ENCODE measurements around the gene KPNA6.

Gene KPNA6

DNA sequence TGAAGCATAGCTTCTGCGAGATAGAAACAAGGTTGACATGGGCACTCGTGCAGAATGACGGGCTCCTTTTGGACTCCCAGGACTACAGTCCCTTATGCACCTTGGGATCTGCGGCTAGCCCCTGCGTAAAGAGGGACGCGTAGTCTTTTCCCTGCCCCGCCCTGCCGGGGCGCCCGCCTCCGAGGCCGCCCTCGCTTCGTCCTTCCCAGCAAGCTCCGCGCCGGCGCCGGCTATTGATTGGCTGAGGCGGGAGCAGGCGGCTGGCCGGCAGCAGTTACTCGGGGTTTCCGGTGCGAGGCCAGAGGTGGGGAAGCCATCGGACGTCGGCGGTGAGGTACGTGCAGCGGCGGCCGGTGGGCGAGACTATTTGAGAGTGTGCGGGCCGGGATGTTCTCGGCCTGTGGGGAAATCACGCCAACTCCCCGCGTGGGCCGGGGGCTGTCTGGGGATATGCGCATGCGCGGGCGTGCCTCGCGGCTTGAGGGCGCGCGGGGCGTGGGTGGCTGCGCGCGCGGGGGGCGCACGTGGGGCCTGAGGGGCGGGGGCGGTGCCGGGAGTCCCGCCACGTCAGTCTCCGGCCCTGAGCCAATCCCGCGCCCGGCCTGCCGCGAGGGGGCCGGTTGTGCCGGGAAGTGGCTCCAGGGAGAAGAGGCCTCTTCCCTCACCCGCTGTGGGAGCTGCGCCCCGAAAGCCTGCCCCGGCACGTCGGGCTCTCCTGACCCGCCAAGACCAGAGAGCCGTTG lies 71.8 kb downstream of the KPNA6 start, which contains the start of gene TXLNA:
TXLNA (plus strand) TSS at position 233 of the 743 bp plus-strand sequence. CDS start 671 bp downstream, outside the sequence.
- Histone ChIP-seq H3K27me3 (ENCODE audit: low read depth) (no peaks in the 10 kb centered on the region), H3K36me3 (replicated peaks) (peaks cover 36% of the 10 kb centered on the region), H3K4me1 (peaks cover 14% of the 10 kb centered on the region), H3K9me3 (no peaks in the 10 kb centered on the region), H3K4me3 (peak within 1 kb of the TSS; percentile 59)
- DNase-seq (ENCODE audit: low spot score in 2 of 2), result peak; percentile 89 to 96
- in situ Hi-C loops (cut with MboI; ENCODE audit: low sequenced_read_pairs), result no loop called here

- Histone ChIP-seq H3K27me3 (ENCODE audit: low read depth) (no peaks in the 10 kb centered on the region), H3K4me3 (peak overlapping the region; percentile 59), H3K9me3 (no peaks in the 10 kb centered on the region), H3K4me1 (peaks cover 14% of the 10 kb centered on the region), H3K36me3 (replicated peaks) (peaks cover 42% of the 10 kb centered on the region)
- peak; percentile 4 to 64 for DNase-seq (ENCODE audit: low spot score in 2 of 2)
- in situ Hi-C loops (cut with MboI; ENCODE audit: low sequenced_read_pairs), result no loop called here
These were observed 72.6 kb downstream of the KPNA6 start for GRCh38 chr1:32180186-32181060.

DNA sequence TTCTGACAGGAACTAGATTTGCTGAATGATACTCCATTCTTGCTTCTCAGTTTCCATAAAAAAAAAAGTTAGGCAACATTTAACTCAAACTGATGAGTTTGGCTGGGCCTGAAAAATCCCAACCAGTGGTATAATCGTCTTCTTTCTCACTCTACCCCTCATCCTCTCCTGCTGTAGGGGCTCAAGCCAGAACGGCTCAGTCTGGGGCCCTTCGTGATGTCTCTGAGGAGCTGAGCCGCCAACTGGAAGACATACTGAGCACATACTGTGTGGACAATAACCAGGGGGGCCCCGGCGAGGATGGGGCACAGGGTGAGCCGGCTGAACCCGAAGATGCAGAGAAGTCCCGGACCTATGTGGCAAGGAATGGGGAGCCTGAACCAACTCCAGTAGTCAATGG lies 73.2 kb downstream of the KPNA6 start:
- DNase-seq (ENCODE audit: low spot score in 2 of 2), result no peak
- Histone ChIP-seq H3K36me3 (replicated peaks) (peaks cover 48% of the 10 kb centered on the region), H3K4me1 (peaks cover 14% of the 10 kb centered on the region), H3K9me3 (no peaks in the 10 kb centered on the region), H3K4me3 (peak overlapping the region; percentile 59), H3K27me3 (ENCODE audit: low read depth) (no peaks in the 10 kb centered on the region)
- in situ Hi-C loops (cut with MboI; ENCODE audit: low sequenced_read_pairs), result no loop called here

DNA sequence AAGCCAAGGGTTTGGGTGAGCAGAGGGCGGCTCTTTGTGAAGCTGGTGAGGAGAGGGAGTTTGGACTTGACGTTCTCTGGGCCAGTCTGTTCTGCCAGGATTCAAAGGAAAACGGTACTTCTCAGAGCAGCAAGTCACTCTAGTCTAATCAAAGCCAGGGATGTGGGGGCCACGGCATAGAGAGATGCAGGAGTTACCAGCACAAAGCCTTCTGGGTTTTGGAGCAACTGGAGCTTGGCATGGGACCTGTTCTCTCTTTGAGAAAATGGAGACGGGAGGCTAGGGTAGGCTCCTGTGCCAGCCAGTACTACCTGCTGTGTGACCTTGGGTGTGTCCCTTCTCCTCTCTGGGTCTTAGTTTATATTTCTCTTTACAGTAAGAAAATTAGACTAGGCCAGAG lies 73.7 kb downstream of the KPNA6 start:
- Histone ChIP-seq H3K4me1 (peaks cover 14% of the 10 kb centered on the region), H3K4me3 (peak overlapping the region; percentile 59; the same call in 1 of the 2 replicates), H3K27me3 (ENCODE audit: low read depth) (no peaks in the 10 kb centered on the region), H3K36me3 (replicated peaks) (peaks cover 53% of the 10 kb centered on the region), H3K9me3 (no peaks in the 10 kb centered on the region)
- in situ Hi-C loops (cut with MboI; ENCODE audit: low sequenced_read_pairs), result no loop called here
- DNase-seq (ENCODE audit: low spot score in 2 of 2), result no peak

DNA sequence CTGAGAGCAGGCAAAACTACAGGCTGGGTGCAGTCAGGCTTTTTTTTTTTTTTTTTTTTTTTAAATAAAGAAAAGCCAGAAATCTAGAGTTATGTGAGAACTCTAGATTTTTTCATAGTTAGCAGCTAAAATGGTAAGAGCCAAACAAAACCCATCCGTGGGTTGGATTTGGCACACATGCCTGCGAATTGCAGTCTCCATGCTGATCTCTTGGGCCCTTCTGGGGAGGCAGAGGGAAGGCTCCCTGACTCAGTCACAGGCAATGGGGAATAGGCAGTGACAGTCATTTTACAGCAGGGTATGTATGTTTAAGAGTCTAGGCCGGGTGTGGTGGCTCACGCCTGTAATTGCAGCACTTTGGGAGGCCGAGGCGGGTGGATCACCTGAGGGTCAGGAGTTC lies 74.2 kb downstream of the KPNA6 start:
- Histone ChIP-seq H3K27me3 (ENCODE audit: low read depth) (no peaks in the 10 kb centered on the region), H3K36me3 (replicated peaks) (peaks cover 56% of the 10 kb centered on the region), H3K4me3 (no peak overlapping the region), H3K4me1 (peaks cover 14% of the 10 kb centered on the region), H3K9me3 (no peaks in the 10 kb centered on the region)
- in situ Hi-C loops (cut with MboI; ENCODE audit: low sequenced_read_pairs), result no loop called here
- DNase-seq (ENCODE audit: low spot score in 2 of 2), result no peak

GRCh38 chr1:32184650-32185049 lies 76.8 kb downstream of the KPNA6 start:
- no peak for DNase-seq (ENCODE audit: low spot score in 2 of 2)
- H3K4me3 ChIP-seq, result no peak overlapping the region
- in situ Hi-C loops (cut with MboI; ENCODE audit: low sequenced_read_pairs), result no loop called here
- peaks cover 82% of the 10 kb centered on the region for H3K36me3 ChIP-seq (replicated peaks)
- no peaks in the 10 kb centered on the region for H3K9me3 ChIP-seq
- peaks cover 9% of the 10 kb centered on the region for H3K4me1 ChIP-seq
- no peaks in the 10 kb centered on the region for H3K27me3 ChIP-seq (ENCODE audit: low read depth)

DNA sequence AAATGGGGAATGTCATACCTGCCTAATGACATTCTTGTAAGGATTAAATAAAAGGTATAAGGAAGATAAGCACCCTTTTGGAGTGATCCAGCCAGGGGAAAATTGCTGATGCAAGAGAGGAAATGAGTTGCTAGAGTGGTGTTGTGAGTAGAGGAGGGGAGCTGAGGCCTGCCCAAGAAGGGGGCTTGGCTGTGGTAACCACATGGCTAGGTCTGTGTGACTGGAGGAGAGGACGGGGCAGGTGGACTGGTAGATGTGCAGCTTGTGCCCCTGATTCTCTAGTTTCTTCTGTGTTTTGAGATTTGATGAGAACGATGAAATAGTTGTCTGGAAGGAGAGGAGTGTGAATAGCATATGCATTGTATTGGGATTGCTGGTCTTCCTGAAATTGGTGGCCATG lies 78.2 kb downstream of the KPNA6 start:
- Histone ChIP-seq H3K4me1 (peaks cover 4% of the 10 kb centered on the region), H3K27me3 (ENCODE audit: low read depth) (no peaks in the 10 kb centered on the region), H3K9me3 (no peaks in the 10 kb centered on the region), H3K36me3 (replicated peaks) (peaks cover 86% of the 10 kb centered on the region), H3K4me3 (no peak overlapping the region)
- DNase-seq (ENCODE audit: low spot score in 2 of 2), result no peak
- in situ Hi-C loops (cut with MboI; ENCODE audit: low sequenced_read_pairs), result no loop called here

DNA sequence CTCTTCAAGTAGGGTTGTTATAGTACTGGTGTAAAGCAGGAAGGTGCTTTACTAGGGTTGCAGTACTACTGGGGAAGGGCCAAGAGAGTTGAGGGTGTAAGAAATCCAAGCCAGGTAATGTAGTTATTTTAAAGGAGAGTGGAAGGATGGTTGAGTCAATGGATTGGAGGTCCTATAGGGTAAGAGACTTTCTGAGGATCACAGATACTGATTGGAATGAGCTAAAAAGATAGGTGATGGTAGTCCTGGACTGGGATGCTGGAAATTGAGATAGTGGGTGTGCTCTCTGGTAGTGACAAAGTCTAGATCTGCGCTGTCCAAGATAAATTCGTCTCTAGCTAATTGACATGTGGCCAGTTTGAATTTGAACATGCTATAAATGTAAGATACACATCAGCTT lies 78.6 kb downstream of the KPNA6 start:
- Histone ChIP-seq H3K36me3 (replicated peaks) (peaks cover 86% of the 10 kb centered on the region), H3K9me3 (no peaks in the 10 kb centered on the region), H3K27me3 (ENCODE audit: low read depth) (no peaks in the 10 kb centered on the region), H3K4me3 (no peak overlapping the region), H3K4me1 (peaks cover 3% of the 10 kb centered on the region; the same call in 1 of the 2 replicates)
- no peak for DNase-seq (ENCODE audit: low spot score in 2 of 2)
- in situ Hi-C loops (cut with MboI; ENCODE audit: low sequenced_read_pairs), result no loop called here

DNA sequence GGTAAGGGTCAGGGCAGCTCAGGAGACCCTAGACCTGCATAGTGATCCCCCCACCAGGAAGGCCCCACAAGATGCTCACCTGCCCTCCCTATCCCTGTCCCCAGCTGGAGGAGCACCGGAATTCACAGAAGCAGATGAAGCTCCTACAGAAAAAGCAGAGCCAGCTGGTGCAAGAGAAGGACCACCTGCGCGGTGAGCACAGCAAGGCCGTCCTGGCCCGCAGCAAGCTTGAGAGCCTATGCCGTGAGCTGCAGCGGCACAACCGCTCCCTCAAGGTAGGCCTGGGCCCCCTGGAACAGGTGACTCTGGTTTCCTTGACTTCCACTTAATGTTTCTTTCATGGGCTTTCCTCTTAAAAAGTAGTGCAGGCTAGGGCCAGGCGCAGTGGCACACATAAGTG lies 80.0 kb downstream of the KPNA6 start:
- Histone ChIP-seq H3K4me3 (no peak overlapping the region), H3K27me3 (ENCODE audit: low read depth) (no peaks in the 10 kb centered on the region), H3K9me3 (no peaks in the 10 kb centered on the region), H3K36me3 (replicated peaks) (peaks cover 89% of the 10 kb centered on the region), H3K4me1 (no peaks in the 10 kb centered on the region)
- in situ Hi-C loops (cut with MboI; ENCODE audit: low sequenced_read_pairs), result no loop called here
- no peak for DNase-seq (ENCODE audit: low spot score in 2 of 2)

- Histone ChIP-seq H3K36me3 (replicated peaks) (peaks cover 98% of the 10 kb centered on the region), H3K27me3 (ENCODE audit: low read depth) (no peaks in the 10 kb centered on the region), H3K4me1 (no peaks in the 10 kb centered on the region), H3K4me3 (no peak overlapping the region), H3K9me3 (no peaks in the 10 kb centered on the region)
- DNase-seq (ENCODE audit: low spot score in 2 of 2), result no peak
- in situ Hi-C loops (cut with MboI; ENCODE audit: low sequenced_read_pairs), result no loop called here
These were observed 84.5 kb downstream of the KPNA6 start for GRCh38 chr1:32192220-32192948.

DNA sequence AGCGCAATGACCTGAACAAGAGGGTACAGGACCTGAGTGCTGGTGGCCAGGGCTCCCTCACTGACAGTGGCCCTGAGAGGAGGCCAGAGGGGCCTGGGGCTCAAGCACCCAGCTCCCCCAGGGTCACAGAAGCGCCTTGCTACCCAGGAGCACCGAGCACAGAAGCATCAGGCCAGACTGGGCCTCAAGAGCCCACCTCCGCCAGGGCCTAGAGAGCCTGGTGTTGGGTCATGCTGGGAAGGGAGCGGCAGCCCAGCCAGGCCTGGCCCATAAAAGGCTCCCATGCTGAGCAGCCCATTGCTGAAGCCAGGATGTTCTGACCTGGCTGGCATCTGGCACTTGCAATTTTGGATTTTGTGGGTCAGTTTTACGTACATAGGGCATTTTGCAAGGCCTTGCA lies 87.1 kb downstream of the KPNA6 start:
- H3K4me1 ChIP-seq, result peaks cover 3% of the 10 kb centered on the region
- no peaks in the 10 kb centered on the region for H3K9me3 ChIP-seq
- H3K4me3 ChIP-seq, result no peak overlapping the region
- H3K27me3 ChIP-seq (ENCODE audit: low read depth), result no peaks in the 10 kb centered on the region
- in situ Hi-C loops (cut with MboI; ENCODE audit: low sequenced_read_pairs), result no loop called here
- DNase-seq (ENCODE audit: low spot score in 2 of 2), result no peak
- peaks cover 82% of the 10 kb centered on the region for H3K36me3 ChIP-seq (replicated peaks)

DNA sequence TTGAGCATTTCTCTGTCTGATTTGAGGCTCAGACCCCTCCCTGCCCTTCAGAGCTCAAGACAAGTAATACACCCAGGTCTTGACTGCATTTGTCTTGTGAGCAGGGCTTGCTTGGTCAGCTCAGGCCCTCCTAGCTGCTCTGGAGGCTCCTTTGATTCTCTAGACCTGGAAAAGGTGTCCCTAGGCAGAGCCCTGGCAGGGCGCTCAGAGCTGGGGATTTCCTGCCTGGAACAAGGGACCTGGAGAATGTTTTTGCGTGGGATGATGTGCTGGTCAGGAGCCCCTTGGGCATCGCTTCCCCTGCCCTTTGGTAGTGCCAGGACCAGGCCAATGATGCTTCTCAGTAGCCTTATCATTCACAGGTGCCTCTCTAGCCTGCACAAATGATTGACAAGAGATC lies 87.7 kb downstream of the KPNA6 start:
- no peaks in the 10 kb centered on the region for H3K27me3 ChIP-seq (ENCODE audit: low read depth)
- H3K9me3 ChIP-seq, result no peaks in the 10 kb centered on the region
- in situ Hi-C loops (cut with MboI; ENCODE audit: low sequenced_read_pairs), result no loop called here
- peaks cover 7% of the 10 kb centered on the region for H3K4me1 ChIP-seq
- no peak for DNase-seq (ENCODE audit: low spot score in 2 of 2)
- peaks cover 77% of the 10 kb centered on the region for H3K36me3 ChIP-seq (replicated peaks)
- no peak overlapping the region for H3K4me3 ChIP-seq

- Histone ChIP-seq H3K4me1 (peaks cover 8% of the 10 kb centered on the region), H3K9me3 (no peaks in the 10 kb centered on the region), H3K36me3 (replicated peaks) (peaks cover 70% of the 10 kb centered on the region), H3K27me3 (ENCODE audit: low read depth) (no peaks in the 10 kb centered on the region), H3K4me3 (no peak overlapping the region)
- DNase-seq (ENCODE audit: low spot score in 2 of 2), result no peak
- in situ Hi-C loops (cut with MboI; ENCODE audit: low sequenced_read_pairs), result no loop called here
These were observed 88.3 kb downstream of the KPNA6 start for GRCh38 chr1:32195972-32196823.

Data from HAP-1 (cell line).